Activated gamma-delta T cell (primary cell): Measurements from ENCODE around the gene SLC12A6.
A peak's percentile ranks its signal among the peaks of the same experiment; 100 is the strongest.

Experiments
- DNase-seq: peaks from one replicate; lab custom pipeline; 2025; lab: John Stamatoyannopoulos, UW

The SLC12A6 gene

DNA sequence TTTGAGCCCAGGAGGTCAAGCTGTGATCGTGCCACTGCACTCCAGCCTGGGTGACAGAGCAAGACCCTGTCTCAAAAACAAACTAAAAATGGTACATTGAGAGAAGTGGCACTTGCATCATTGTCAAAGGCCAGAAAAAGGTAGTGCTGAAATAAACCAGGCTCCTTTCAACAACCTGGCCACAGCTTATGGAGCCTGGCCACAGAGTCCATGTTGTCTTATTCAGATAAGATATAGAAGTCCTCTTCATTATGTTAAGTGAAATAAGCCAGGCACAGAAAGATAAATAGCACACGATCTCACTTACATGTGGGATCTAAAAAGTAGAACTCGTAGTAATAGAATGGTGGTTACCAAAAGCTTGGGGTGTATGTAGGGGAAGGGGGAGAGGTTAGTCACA is 78.0 kb downstream of the SLC12A6 start:
- DNase-seq: no peak

- DNase-seq: no peak
These were observed 79.4 kb downstream of the SLC12A6 start for GRCh38 chr15:34258151-34258550.

DNA sequence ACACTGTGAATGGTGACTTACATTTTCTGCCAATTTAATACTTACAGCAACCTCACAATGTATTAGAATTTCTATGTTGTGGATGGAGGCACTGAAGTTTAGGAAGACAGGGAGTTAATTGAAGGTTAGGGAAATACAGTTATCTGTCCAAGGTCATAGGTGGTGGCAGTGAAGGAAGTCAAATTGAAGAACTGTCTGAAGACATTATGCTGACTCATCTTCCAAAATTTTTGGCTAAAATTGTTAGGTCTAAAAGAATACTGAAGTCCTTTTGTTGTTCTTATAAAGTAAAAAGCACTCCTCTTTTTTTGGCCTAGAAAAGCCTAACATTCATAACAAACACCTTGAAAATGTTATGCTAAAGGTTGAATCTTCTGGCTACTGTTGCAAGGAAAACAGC is 85.0 kb downstream of the SLC12A6 start:
- no peak for DNase-seq

- no peak for DNase-seq
These were observed 89.4 kb downstream of the SLC12A6 start for GRCh38 chr15:34248190-34248589.

- DNase-seq: no peak
These were observed 91.2 kb downstream of the SLC12A6 start for GRCh38 chr15:34246276-34246976.

DNA sequence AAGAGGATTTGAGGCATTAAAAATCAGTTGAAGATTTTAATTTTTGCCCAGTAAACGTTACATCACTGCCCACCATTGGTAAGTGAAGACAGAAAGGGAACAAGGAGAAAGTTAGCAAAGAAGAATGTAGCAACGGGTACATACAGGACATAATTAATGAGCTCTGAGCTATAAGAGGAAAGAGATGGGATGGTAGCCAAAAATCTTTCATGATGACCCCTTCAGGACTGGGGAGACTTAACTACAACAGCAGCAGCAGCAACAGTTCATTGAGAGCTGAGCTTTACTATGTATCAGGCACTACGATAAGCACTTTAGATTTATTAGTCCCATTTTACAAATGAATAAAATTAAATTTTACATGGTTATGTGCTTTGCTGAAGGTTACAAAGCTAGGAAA is 94.4 kb downstream of the SLC12A6 start:
- DNase-seq: no peak

- DNase-seq: no peak
These were observed 95.3 kb downstream of the SLC12A6 start for GRCh38 chr15:34242331-34242710.

- no peak for DNase-seq
These were observed 95.9 kb downstream of the SLC12A6 start for GRCh38 chr15:34241376-34242330.

DNA sequence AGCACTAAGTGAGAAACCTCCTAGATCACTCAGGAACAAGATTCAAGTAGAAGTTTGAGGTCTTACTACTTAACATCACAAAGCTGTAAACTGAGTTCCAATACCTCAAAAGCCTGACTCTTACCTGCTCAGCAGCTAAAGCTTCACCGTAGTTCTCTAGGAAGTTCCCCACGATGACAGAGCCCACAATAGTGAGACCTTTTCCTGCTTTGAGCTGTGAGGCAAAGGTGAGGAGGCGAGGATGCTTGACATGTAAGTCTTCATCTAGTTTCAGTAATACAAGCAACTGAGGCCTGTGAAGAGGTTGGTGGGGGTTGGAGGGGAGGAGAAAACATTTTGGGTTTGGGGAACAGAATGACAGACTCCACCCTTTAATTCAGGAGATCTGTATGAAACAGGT is 97.0 kb downstream of the SLC12A6 start:
- no peak for DNase-seq

- DNase-seq: no peak
These were observed 98.3 kb downstream of the SLC12A6 start for GRCh38 chr15:34239151-34239808.

GRCh38 chr15:34233614-34234013 is 104.0 kb downstream of the SLC12A6 start:
- DNase-seq: no peak

- no peak for DNase-seq
These were observed 113.5 kb downstream of the SLC12A6 start for GRCh38 chr15:34223904-34224596.

GRCh38 chr15:34217587-34218225 is 119.9 kb downstream of the SLC12A6 start:
- no peak for DNase-seq

DNA sequence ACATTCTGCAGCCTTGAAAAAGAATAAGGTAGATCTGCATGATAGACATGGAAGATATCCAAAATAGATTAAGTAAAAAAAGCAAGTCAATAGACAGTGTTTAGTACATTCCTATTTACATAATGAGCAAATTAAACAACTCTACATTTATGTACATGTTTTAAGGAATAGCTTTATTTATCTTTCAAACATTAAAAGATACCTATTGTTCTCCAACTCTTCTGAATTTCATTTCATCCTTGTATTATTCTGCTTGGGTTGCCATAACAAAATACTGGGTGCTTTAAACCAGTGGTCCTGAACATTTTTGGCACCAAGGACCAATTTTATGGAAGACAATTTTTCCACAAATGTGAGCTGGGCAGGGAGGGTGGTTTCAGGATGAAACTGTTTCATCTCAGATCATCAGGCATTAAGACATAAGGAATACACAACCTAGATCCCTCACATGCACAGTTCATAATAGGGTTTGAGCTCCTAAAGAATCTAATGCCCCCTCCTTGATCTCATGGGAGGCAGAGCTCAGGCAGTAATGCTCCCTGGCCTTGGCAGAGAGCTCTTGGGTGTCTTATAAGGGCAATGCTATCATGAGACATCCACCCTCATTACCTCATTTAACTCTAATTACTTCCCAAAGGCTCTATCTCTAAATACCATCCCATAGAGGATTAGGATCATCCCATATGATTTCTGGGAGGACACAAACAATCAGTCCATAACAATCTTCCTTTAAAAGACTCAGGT is 120.9 kb downstream of the SLC12A6 start:
- DNase-seq: no peak

- DNase-seq: no peak
These were observed 123.4 kb downstream of the SLC12A6 start for GRCh38 chr15:34214135-34214534.

DNA sequence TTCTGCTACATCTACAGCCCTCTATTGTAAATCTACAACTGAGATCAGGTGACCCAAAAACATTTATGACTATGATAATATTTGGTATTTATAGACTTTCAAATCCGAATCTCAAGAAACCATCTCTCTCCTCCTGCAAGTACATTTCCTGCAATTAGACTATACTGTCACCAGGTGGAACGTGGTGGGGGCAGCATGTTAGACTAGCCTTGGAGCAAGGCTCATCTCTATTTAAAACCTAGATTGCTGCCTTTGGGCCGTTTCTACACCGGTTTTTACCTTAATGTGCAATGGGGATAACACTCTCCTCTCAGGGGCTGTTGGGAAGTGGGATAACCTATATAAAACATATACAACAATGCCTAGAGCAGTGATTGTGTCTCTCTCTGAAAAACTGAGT is 123.9 kb downstream of the SLC12A6 start:
- DNase-seq: no peak

- DNase-seq: peak; percentile 85
These were observed 127.9 kb downstream of the SLC12A6 start, which contains the start of gene KATNBL1 for GRCh38 chr15:34209421-34210282. Gene KATNBL1, minus strand, starts transcription at chr15:34210096. Its CDS starts 46,420 bp downstream, at chr15:34163676.

GRCh38 chr15:34206011-34206410 is 131.6 kb downstream of the SLC12A6 start:
- no peak for DNase-seq

- no peak for DNase-seq
These were observed 133.6 kb downstream of the SLC12A6 start for GRCh38 chr15:34203936-34204335.

DNA sequence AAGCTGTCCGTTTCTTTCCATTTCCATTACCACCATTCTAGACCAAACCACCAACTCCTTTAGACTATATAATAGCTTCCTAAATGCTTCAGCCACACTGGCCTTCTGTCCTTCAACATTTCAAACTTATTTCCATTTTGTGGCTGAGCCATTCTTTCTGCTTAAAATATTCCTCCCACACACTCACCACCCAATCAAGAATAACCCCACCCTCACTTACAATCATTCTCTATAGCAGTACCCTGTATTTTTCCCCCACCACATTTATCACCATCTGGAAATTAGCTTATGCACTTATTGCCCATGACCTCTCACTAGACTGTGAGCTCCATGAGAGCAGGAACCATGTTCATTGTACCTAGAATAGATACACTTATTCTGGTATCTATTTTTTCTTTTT is 134.3 kb downstream of the SLC12A6 start:
- DNase-seq: no peak
